Activated T-cell treated with anti-CD3 and anti-CD28 coated beads, Interleukin-2, amount 50 U/mL, for 24 hours (primary cell): Measurements from ENCODE around the gene EXD1.

ENCODE experiments used
- DNase-seq: peaks from one replicate; pipeline ENCODE4 v3.0.0-alpha.2; 2020
- H3K27ac Mint-ChIP-seq: 2 replicates; pipeline ENCODE4 v1.8.0; 2020; ENCODE audit warnings: mild to moderate bottlenecking, mixed read lengths
- H3K27me3 Mint-ChIP-seq: 2 replicates; pipeline ENCODE4 v1.8.0; 2020; ENCODE audit warnings: mixed read lengths
- H3K36me3 Mint-ChIP-seq: 2 replicates; pipeline ENCODE4 v1.8.0; 2020; ENCODE audit warnings: low read depth, mixed read lengths
- H3K4me1 Mint-ChIP-seq: 2 replicates; pipeline ENCODE4 v1.8.0; 2020; ENCODE audit warnings: low read depth, mixed read lengths
- H3K4me3 Mint-ChIP-seq: 2 replicates; pipeline ENCODE4 v1.8.0; 2020; ENCODE audit warnings: mild to moderate bottlenecking, moderate library complexity, mixed read lengths
- H3K9me3 Mint-ChIP-seq: 2 replicates; pipeline ENCODE4 v1.8.0; 2020; ENCODE audit warnings: mixed read lengths

The EXD1 gene

DNA sequence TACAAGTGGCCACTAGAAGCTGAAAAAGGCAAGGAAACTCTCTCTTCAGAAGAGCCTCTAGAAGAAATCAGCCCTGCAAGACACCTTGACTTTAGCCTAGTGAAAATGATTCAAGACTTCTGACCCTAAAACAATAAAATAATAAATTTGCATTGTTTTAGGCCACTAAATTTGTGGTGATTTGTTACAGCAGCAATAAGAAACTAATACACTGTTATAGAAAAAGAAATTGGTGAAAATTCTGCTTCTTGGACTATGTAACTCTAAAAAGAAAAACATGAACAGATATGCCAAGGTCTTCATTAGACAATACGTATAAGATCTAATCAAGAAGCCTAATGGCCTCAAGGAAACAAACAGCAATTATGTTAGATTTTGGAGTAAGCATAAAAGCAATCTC is 36.1 kb downstream of the EXD1 start:
- no peak for DNase-seq
- Mint-ChIP-seq H3K36me3 (no peaks in the 10 kb centered on the region), H3K27ac (no peak overlapping the region), H3K9me3 (no peaks in the 10 kb centered on the region), H3K4me3 (no peak overlapping the region), H3K4me1 (no peaks in the 10 kb centered on the region), H3K27me3 (no peaks in the 10 kb centered on the region)

- Mint-ChIP-seq H3K4me1 (no peaks in the 10 kb centered on the region), H3K27me3 (no peaks in the 10 kb centered on the region), H3K4me3 (no peak overlapping the region), H3K27ac (no peak overlapping the region), H3K9me3 (no peaks in the 10 kb centered on the region), H3K36me3 (no peaks in the 10 kb centered on the region)
- DNase-seq: no peak
Observed at GRCh38 chr15:41183581-41183980, 47.0 kb downstream of the EXD1 start.

GRCh38 chr15:41182266-41182665 is 48.3 kb downstream of the EXD1 start:
- no peaks in the 10 kb centered on the region for H3K9me3 Mint-ChIP-seq

GRCh38 chr15:41180206-41180789 is 50.3 kb downstream of the EXD1 start:
- Mint-ChIP-seq H3K4me1 (no peaks in the 10 kb centered on the region), H3K27ac (no peak overlapping the region), H3K36me3 (no peaks in the 10 kb centered on the region), H3K4me3 (no peak overlapping the region), H3K9me3 (no peaks in the 10 kb centered on the region), H3K27me3 (no peaks in the 10 kb centered on the region)
- no peak for DNase-seq

More at GRCh38 chr15:41182266-41182665, 48.3 kb downstream of the EXD1 start:
- Mint-ChIP-seq H3K4me1 (no peaks in the 10 kb centered on the region), H3K36me3 (no peaks in the 10 kb centered on the region), H3K27ac (no peak overlapping the region), H3K4me3 (no peak overlapping the region), H3K27me3 (no peaks in the 10 kb centered on the region)
- no peak for DNase-seq

GRCh38 chr15:41169781-41170180 is 60.8 kb downstream of the EXD1 start:
- Mint-ChIP-seq H3K4me1 (no peaks in the 10 kb centered on the region), H3K9me3 (no peaks in the 10 kb centered on the region), H3K27ac (no peak overlapping the region), H3K4me3 (no peak overlapping the region), H3K36me3 (no peaks in the 10 kb centered on the region), H3K27me3 (no peaks in the 10 kb centered on the region)
- DNase-seq: no peak

DNA sequence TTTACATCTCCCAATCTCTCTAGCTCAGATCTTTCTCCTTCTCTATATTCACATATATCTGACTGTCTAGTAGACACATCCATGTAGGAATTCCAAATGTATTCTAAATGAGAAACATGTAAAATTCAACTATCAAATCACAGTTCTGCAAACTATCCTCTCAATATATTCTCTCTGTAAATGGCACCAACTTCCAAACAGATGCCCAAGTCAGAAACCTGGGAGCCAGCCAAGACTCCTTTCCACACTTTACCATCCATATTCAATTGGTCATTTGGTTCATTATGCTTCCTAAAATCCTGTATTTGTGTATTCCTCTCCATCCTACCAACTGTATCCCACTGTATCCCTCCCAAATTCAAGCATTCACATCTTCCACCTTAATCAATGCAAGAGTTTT is 61.5 kb downstream of the EXD1 start:
- no peaks in the 10 kb centered on the region for H3K36me3 Mint-ChIP-seq
- H3K27me3 Mint-ChIP-seq: no peaks in the 10 kb centered on the region
- no peak for DNase-seq
- H3K9me3 Mint-ChIP-seq: no peaks in the 10 kb centered on the region
- H3K27ac Mint-ChIP-seq: no peak overlapping the region
- no peaks in the 10 kb centered on the region for H3K4me1 Mint-ChIP-seq
- no peak overlapping the region for H3K4me3 Mint-ChIP-seq

DNA sequence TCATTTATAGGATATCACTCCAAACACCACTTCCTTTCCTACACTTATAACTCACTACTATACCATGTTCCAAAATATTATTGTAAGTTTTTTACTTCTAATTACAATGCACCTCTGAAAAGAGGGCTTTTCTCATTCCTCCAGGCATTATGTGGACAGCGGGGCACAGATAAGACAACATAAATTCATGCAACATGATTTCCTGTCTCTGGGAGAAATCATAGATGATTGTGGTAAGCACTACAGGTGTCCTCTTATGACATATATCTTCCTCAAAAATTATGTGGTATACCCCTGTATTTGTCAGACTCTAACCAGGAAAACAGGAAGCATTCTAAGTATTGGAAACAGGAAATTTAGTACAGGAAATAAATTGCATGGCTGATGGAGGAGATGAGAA is 68.8 kb downstream of the EXD1 start:
- H3K4me1 Mint-ChIP-seq: peaks cover 11% of the 10 kb centered on the region
- no peaks in the 10 kb centered on the region for H3K9me3 Mint-ChIP-seq
- no peak for DNase-seq
- H3K27ac Mint-ChIP-seq: no peak overlapping the region
- H3K27me3 Mint-ChIP-seq: no peaks in the 10 kb centered on the region
- H3K36me3 Mint-ChIP-seq: no peaks in the 10 kb centered on the region
- no peak overlapping the region for H3K4me3 Mint-ChIP-seq

- no peaks in the 10 kb centered on the region for H3K9me3 Mint-ChIP-seq
- peaks cover 11% of the 10 kb centered on the region for H3K4me1 Mint-ChIP-seq
- no peak overlapping the region for H3K4me3 Mint-ChIP-seq
- no peak overlapping the region for H3K27ac Mint-ChIP-seq
- no peaks in the 10 kb centered on the region for H3K27me3 Mint-ChIP-seq
- H3K36me3 Mint-ChIP-seq: no peaks in the 10 kb centered on the region
- DNase-seq: no peak
Observed at GRCh38 chr15:41161336-41161735, 69.2 kb downstream of the EXD1 start.

DNA sequence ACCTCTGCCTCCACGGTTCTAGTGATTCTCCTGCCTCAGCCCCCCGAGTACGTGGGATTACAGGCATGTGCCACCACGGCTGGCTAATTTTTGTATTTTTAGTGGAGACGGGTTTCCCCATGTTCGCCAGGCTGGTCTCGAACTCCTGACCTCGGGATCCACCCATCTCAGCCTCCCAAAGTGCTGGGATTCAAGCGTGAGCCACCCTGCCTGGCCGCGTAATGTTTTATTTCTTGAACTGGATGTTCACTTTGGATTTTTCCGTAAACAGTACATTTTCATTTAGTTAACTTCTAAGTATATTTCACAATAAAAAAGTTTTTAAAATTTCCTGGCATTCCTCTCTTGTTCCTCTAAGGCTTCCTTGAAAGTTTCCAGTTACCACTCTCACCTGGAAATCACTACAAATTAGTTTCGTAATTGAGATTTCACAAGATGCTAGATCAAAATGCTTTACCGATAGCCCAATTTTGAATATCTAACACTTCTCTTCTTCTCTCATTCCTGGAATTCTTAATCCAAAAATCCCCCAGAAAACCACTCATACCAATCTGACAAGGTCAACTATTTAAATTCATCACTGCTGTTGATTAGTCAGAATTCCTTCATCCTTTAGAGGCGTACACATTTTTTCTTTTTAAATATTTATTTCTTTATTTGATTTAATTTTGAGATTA is 69.8 kb downstream of the EXD1 start:
- Mint-ChIP-seq H3K9me3 (no peaks in the 10 kb centered on the region), H3K27me3 (no peaks in the 10 kb centered on the region)

GRCh38 chr15:41154412-41154811 is 76.1 kb downstream of the EXD1 start:
- H3K27me3 Mint-ChIP-seq: peaks cover 2% of the 10 kb centered on the region
- no peak overlapping the region for H3K4me3 Mint-ChIP-seq
- no peak for DNase-seq
- H3K27ac Mint-ChIP-seq: no peak overlapping the region
- H3K4me1 Mint-ChIP-seq: peaks cover 12% of the 10 kb centered on the region
- no peaks in the 10 kb centered on the region for H3K9me3 Mint-ChIP-seq
- no peaks in the 10 kb centered on the region for H3K36me3 Mint-ChIP-seq

More for the DNA sequence above, 69.8 kb downstream of the EXD1 start:
- DNase-seq: no peak
- Mint-ChIP-seq H3K4me1 (peaks cover 11% of the 10 kb centered on the region), H3K27ac (no peak overlapping the region), H3K4me3 (no peak overlapping the region), H3K36me3 (no peaks in the 10 kb centered on the region)

DNA sequence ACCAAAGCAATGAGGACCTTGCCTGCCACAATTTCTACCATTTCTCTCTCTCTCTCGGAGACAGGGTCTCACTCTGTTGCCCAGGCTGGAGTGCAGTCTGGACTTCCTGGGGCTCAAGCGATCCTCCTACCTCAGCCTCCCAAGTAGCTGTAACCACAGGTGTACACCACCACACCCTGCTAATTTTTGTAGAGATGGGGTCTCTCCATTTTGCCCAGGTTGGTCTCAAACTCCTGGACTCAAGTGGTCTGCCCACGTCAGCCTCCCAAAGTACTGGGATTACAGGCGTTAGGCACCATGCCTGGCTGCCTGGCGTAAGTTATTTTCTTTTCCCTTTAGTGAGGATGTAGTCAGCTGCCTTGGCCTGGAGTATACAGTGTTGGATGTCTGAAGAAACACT is 76.8 kb downstream of the EXD1 start:
- Mint-ChIP-seq H3K36me3 (no peaks in the 10 kb centered on the region), H3K9me3 (no peaks in the 10 kb centered on the region), H3K4me3 (no peak overlapping the region), H3K27me3 (peaks cover 2% of the 10 kb centered on the region), H3K27ac (no peak overlapping the region), H3K4me1 (peaks cover 12% of the 10 kb centered on the region)
- DNase-seq: no peak

DNA sequence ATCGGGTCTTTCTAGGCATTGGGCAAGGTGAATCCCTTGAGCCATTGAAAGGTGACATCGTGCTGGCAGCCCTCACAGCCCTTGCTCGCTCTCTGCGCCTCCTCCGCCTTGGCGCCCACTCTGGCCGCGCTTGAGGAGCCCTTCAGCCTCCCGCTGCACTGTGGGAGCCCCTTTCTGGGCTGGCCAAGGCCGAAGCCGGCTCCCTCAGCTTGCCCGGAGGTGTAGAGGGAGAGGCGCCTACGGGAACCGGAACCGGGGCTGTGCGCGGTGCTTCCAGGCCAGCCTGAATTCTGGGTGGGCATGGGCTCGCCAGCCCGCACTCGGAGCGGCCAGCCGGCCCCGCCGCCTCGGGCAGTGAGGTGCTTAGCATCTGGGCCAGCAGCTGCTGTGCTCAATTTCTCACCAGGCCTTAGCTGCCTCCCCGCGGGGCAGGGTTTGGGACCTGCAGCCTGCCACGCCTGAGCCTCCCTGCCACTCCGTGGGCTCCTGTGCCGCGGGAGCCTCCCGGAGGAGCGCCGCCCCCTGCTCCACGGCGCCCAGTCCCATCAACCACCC is 79.0 kb downstream of the EXD1 start:
- Mint-ChIP-seq H3K27me3 (peaks cover 2% of the 10 kb centered on the region), H3K36me3 (no peaks in the 10 kb centered on the region), H3K4me1 (peaks cover 12% of the 10 kb centered on the region), H3K9me3 (no peaks in the 10 kb centered on the region), H3K27ac (peak overlapping the region; percentile 38), H3K4me3 (no peak overlapping the region)
- DNase-seq: no peak

GRCh38 chr15:41150279-41150678 is 80.3 kb downstream of the EXD1 start:
- DNase-seq: no peak
- no peak overlapping the region for H3K27ac Mint-ChIP-seq
- H3K4me1 Mint-ChIP-seq: peaks cover 12% of the 10 kb centered on the region
- H3K9me3 Mint-ChIP-seq: no peaks in the 10 kb centered on the region
- peaks cover 2% of the 10 kb centered on the region for H3K27me3 Mint-ChIP-seq
- no peak overlapping the region for H3K4me3 Mint-ChIP-seq
- H3K36me3 Mint-ChIP-seq: no peaks in the 10 kb centered on the region

DNA sequence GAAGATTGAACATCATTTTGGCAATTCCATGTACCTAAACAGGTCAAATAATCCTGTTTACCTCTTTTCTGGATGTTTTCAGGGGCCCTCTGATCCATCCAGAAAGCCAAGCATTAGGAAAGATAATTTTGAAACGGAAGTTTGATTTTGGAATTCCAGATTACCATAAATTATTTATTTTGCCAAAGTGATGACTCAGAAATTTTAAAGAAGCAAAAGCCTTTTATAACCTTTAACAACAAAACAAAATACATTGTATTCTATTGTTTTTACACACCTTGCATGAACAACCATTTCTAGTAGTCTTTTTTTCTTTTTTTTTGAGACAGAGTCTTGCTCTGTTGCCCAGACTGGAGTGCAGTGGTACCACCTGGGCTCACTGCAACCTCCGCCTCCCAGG is 82.5 kb downstream of the EXD1 start:
- H3K9me3 Mint-ChIP-seq: no peaks in the 10 kb centered on the region
- H3K36me3 Mint-ChIP-seq: no peaks in the 10 kb centered on the region
- no peak for DNase-seq
- no peaks in the 10 kb centered on the region for H3K27me3 Mint-ChIP-seq
- H3K4me1 Mint-ChIP-seq: peaks cover 12% of the 10 kb centered on the region
- no peak overlapping the region for H3K4me3 Mint-ChIP-seq
- no peak overlapping the region for H3K27ac Mint-ChIP-seq

- H3K36me3 Mint-ChIP-seq: no peaks in the 10 kb centered on the region
- no peaks in the 10 kb centered on the region for H3K4me1 Mint-ChIP-seq
- H3K27ac Mint-ChIP-seq: no peak overlapping the region
- H3K27me3 Mint-ChIP-seq: no peaks in the 10 kb centered on the region
- H3K4me3 Mint-ChIP-seq: no peak overlapping the region
- no peaks in the 10 kb centered on the region for H3K9me3 Mint-ChIP-seq
- DNase-seq: no peak
Observed at GRCh38 chr15:41139619-41140018, 90.9 kb downstream of the EXD1 start.
